SW 1271 (cell line): Measurements from ENCODE around the gene IFNA1.
"Not testable (repeated sequence)": the region's sequence is repeated elsewhere in the genome, so short reads cannot be mapped to it uniquely, and the experiment has no call there.

ENCODE experiments used
- DNase-seq, 2 experiments: peaks; one replicate each; lab custom pipeline; 2025; lab: John Stamatoyannopoulos, UW

IFNA1 gene

DNA sequence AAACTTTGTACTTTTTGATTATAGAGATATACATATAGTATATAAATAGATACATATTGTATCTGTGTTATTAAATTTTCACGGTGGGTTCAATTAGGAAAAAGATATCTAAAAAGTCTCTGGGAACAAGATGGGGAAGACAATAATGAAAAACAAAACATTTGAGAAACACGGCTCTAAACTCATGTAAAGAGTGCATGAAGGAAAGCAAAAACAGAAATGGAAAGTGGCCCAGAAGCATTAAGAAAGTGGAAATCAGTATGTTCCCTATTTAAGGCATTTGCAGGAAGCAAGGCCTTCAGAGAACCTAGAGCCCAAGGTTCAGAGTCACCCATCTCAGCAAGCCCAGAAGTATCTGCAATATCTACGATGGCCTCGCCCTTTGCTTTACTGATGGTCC is at the start of gene IFNA1:
IFNA1 (plus strand) TSS at position 301 of the 400 bp plus-strand sequence; CDS start at position 370, 69 bp downstream.
- no peak for DNase-seq

DNA sequence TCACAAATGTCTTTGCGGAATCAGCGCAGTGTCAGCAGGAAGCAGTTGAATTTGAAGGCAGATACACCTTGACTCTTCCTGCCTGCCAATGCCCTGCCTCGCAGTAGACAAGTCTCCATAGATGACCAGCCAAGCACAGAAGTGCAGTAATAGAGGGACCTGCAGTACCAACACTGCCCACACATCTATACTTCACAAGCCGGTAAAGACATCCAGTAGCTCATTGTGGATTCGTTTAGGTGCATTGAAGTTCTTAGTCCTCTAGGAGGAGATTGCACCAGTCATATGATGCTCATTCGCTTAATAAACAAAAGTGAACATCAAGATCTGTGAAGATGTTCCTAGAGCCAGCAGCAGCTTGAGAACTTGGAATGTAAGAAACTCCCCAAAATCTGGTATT is 48.0 kb upstream of the IFNA1 start:
- DNase-seq: peak in 1 of 2 experiments; percentile 10

DNA sequence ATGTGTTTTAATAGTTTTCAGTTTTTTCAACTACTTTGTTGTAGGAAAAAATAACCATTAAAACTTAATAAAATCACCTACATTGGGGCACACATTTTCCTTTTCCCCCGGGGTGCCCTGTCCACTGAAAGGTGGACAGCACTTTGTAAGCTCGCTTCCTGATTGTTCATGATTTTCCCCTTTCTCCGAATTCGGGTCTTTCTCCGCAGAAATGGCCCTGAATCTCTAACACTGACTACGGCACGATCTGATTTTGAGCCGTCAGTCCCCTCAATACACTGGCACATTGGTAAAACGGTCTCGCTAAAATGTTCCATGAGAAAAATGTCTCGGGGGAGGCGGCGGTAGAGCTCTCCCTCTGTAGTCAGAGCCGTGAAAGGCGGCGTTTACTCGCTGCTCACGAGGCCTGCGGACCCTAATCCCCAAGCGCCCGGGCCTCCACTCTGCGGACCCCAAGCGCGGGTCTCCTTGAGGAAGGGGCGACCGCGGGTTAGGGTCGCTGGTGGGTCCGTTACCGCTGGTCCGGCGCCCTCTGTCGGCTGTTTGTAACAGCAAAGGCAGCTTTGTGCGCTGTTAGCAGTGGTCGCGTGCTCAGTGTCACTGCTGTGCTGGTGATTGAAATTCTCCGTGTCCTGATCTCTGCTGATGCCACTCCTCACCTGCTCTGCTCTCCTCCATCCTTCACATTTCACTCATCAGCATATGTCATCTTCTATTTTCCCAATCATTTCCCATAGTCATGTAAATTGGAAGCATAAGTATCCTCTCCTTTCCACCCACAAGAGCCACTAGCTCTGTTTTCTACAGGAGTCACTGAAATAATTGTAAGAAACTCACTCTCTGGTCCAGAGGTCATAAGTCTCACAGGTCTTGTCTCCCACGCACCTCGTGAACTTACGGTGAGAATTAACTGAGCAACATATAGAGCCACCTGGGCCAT is 44.2 kb upstream of the IFNA1 start:
- peak in 1 of 2 experiments; percentile 2 for DNase-seq

DNA sequence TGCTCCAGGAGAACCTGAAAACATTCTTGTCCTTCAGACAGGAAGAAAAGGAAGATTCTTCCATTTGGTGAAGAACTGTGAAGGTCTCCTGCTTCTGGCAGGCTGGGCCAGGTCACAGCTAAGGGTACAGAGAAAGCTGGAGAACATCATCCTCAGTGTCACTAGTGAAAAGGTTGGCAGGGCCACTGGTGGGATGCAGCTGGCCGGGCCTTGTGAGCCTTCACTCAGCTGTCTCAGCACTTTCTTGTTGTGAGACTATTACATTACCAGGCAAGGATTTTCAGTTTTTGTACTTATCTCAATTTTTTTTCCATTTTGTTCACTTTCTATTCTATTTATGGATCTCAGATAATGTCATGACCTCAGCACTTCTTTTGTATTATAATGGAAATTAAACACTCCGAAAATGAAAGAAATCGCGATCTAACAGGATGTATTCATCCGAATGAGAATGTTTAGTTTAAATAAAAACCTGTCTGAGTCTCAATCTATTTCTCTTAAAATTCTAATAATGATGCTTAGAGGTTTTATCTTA is 41.2 kb upstream of the IFNA1 start:
- DNase-seq: no peak

DNA sequence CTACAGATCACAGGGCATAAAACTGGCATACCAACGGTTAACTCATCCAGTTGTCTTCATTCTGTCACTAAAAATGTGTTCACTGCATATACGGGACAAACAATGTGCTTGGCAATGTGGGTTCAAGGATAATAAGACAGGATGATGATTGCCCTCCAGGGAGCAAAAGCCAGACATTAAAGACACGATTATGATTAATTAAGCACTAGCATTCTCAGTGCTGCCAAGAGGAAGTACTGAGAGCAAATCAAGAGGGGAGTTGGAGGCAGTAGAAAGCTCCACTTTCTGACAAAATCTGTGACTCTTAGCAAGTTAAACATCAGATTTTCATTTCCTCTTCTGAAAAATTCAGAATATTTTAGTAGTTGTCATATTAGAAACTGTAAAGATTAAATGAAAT is 40.3 kb upstream of the IFNA1 start:
- no peak for DNase-seq

DNA sequence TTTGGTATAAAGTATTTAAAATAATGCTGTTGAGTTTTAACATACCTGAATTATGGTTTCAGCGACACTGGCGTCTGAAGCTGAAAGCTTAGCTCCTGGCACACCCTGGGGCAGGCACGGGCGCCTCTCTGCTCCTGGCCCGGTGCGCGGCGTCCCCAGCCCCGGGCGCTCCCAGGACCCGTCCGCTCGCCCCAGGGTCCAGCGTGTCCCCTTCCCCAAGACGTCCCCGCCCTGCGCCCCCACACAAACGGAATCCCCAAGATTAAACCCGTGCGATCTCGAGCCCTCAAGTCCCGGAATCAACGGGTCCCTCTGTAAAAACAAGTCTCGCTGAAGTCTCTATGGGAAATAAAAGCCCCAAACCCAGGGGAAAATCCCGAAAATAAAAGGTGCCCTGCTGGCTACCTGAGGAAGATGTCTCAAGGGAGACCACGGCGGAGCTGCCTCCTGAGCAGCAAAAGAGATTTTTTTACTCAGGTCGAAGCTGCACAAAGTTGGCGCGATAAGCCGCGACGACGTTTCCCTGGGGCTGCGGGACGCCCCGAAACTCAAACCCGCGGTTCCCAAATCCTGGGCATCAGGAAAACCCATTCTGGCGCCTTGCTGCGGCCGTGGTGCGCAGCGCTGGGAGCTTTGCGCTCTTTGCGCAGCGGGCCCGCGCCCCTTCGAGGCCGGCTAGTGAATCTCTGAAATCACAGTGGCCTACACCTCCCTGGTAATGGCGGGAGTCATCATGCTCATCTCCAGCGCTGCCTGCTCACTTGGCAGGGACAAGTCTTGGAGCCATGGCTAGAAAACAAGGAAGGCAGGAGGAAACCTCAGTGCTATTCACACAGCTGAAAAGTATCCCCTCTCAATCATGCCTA is 37.6 kb upstream of the IFNA1 start:
- no peak for DNase-seq

DNA sequence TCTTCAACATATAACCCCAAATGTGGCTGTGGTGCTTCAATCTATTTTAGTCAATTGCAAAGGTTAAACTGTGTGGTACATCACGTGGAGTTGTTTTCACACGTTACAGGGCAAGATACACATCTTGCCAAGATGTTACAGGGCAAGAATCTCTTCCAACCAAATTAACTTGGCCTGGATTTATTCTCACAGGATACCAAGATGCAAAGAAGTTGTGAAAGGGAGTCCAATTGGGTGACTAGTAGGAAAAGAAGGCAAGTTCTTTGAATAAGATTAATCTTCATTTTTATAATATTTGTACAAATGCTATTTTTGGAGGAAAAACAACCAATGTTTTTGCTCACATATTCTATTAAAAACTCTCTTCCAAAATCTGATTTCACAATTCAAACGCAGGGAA is 36.1 kb upstream of the IFNA1 start:
- no peak for DNase-seq

DNA sequence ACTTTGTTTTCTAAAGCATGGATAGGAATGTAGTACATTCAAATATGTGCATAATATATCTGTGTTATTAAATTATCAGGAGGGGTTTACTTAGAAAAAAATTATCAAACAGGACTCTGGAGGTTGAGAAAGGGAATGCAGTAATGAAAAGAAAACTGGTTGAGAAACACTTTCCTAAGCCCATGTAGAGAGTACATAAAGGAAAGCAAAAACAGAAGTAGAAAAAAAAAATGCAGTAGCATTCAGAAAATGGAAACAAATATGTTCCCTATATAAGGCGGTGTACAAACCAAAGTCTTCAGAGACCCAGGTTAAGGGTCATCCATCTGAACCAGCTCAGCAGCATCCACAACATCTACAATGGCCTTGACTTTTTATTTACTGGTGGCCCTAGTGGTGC is 31.4 kb upstream of the IFNA1 start, which contains the start of gene IFNA8:
IFNA8 (plus strand) TSS at position 301 of the 400 bp plus-strand sequence; CDS start at position 361, 60 bp downstream.
- no peak for DNase-seq

DNA sequence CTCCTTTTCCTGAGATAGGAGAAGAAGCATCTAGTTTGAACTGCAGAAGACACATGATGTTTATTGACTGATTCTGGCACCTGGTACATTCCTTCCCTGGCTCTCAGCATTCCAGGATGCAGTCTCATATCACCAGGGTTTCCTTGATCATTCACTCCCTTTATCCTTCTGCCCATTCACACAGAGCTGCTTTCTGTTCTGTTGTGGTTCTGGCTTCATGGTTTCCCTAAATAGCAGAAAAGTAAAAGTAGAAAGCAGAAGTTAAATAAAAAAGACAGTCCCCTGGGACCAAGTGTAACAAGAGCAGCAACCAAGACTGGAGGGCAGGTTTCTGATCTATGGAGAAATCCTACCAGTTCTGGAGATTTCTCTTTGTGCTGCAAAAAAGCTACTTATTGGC is 28.1 kb upstream of the IFNA1 start:
- no peak for DNase-seq

DNA sequence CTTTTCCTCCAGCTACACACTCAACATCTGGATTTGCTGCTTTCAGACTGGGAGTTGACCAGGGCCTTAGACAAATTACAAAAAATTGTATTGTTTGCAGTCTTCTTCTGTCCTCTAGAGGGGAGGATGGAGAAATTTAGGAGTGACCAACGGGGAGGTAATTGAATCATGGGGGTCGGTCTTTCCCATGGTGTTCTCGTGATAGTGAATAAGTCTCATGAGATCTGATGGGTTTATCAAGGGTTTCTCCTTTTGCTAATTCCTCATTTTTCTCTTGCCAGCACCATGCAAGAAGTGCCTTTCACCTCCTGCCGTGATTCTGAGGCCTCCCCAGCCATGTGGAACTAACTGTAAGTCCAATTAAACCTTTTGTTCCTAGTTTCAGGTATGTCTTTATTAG is 27.1 kb upstream of the IFNA1 start:
- DNase-seq: no peak

DNA sequence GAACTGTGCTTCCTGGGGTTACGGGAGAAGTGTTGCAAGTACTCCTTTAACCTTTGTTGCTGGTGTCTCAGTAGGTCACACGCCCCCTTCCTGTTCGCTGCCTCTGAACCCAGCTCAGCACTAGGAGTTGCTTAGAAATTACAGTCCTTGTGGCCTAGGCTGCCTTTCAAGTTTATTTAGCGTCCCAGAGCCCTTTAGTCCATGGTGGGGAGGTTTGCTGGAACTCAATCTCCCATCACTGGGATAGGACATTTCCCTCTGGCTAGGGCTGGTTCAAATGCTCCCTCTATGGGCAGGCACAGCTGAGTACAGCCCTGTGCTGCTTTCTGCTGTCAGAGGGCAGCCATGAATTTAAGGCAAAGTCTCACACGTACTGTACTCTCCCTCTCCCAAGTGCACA is 26.6 kb upstream of the IFNA1 start:
- DNase-seq: no peak

DNA sequence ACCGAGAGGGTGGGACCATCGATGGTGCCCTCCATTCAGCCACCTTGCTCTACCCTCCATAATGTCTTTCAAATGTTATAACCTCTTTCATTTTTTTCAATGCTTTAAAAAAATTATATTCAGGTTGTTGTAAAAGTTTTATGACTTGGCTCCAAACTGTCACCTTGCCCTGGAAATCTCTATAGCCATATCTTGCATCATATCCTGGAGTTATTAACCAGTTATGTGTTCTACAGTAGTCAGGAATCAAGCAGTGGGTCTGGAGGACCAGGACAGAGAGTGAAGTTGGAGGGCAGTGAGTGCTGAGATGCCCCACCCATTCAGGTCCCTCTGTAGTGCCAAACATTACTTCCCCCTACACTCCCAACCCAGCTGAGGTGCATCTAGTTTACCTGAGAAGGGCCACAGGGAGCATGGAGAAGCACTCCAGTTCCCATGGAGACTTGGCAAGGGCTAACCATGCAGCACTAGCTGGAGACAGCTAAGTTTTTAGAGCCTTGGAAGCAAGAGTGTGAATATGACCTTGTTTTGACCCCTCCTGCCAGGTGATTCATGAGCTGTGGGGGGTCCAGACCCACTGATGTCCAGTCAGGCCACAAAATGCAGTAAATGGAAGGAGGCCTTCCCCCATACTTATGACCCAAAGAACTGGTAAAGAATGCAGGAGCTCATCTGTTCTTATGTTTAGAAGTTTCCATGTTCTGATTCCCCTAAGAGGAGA is 25.9 kb upstream of the IFNA1 start:
- no peak for DNase-seq

DNA sequence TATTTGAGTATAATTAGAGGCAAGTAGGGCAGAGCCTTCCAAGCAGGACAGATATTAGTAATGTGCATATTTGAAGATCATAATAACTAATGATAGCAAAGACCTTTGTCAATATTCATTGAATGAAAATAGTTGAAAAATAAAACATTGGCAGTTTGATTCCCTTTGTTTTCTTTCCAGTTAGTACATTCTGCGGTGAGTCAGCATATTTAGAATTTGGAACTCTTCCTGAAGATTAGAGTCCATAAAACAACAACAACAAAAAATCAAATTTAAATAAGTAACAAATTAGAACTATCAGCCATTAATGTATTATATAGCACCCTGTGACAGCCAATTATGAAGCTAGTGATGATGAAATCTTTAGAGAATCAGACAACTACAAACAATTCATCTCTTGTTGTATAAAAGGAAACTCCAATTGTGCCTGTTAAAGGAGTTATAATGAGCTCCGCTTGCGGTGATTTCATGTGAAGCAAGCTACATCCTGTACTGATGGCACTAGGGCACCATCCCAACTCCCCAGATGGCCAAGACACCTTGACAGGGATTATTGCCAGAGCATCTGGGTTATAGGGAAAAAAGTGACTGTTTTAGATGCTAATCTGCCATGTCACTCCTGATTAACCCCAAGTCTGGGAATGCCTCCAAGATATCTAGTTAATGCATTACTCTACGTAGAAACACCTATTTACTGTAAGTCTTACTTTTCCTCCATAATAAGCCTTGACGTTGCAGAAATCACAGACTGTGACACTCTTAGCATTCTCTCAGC is 24.6 kb upstream of the IFNA1 start:
- no peak for DNase-seq

DNA sequence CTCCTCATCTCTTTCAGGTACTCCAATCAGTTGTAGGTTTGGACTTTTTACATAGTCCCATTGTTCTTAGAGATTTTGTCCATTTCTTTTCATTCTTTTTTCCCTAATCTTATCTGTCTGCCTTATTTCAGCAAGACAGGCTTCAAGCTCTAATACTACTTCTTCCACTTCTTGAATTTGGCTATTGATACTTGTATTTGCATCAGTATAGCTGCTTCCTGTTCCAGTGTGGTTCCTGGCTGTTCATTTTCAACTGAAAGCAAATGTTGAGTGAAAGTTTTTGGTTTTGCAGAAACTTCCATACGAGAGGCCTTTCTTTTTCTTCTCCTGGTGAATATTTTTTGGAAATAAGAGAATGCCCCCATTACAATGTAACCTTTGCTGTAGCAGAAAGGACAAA is 12.0 kb upstream of the IFNA1 start:
- no peak for DNase-seq

DNA sequence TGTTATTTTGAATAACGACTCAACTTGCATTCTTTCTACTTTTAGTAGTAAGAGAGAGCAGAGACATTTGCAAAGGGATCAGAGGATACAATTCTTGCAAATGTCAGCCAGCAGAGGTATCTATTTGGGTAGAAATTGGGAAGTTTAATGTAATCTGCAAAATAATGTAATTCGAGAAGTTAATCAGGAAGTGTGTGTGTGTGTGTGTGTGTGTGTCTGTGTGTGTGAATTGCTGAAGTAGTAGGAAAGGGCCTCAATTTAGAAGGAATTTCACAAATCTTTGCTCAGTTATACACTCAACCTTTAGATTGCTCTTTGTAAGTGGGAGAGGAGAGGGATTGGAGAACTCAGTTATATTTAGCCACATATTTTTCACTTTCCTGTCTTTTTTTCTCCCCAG is 11.0 kb upstream of the IFNA1 start:
- DNase-seq: no peak

DNA sequence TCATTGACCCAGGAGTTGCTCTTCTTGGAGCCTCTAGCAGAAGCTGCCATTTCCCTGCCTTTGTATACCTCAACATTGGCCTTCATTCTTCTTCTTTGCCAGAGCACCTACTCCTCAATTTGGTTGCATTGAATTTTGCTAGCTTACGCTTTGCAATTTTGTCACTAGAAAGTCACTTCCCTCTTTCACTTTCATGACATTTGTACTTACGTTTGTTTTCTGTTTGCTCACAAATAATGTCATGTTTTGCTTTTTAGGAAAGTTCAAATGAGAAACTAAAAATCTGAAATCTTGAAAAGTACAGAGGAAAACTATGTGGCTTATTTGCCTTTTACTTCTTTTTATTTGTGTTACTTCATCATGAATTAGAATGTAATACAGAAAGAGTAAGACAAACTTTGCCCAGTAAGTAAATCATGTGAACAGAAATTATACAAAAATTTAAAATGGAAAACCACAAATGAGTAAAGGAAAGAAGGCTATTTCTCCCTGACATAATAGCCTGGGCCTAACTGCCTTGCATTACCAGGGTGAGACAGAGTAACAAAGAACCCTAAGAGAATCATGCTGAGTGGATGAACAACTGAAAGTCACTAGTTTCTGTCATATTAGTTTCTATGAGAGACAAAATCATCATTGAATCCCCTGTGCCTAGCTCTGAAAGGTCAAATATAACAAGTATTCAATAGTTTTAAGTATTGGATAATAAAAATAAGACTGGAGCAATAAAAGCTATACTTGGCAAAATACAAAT is 7.4 kb upstream of the IFNA1 start:
- no peak for DNase-seq

DNA sequence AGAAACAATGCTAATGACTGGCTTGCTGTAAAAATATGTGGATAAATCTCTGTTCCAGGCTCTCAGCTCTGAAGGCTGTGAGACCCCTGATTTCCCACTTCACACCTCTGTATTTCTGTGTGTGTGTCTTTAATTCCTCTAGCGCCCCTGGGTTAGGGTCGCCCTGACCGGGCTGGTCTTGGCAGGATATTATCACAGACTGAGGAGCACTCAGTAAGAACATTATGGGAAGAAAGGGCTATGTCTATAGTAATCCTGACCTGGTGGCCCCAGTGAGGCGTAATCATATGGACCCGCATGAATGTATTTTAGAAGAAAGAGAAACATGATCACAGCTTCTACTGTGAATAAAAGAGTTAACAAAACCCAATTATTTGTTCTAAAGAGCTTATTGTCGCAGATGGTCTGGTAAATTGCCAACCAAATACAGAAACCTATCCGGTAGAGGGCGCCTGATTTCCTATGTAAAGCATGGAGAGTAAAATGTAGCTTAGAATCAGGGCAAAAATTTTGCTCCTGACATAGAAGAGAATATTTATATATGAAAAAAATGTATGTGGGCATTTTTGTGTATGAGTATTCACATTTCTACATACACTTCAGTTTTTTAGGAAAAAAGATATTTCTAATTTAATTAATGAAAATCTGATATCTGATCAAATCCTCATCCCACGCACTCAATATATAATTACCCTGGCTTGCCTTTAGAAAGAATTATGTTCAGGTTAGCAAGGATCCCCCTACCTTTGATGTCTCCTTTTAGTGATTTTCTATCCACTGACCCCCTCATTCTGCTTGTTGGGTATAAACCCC is 5.8 kb upstream of the IFNA1 start:
- peak in 1 of 2 experiments; percentile 11 for DNase-seq

DNA sequence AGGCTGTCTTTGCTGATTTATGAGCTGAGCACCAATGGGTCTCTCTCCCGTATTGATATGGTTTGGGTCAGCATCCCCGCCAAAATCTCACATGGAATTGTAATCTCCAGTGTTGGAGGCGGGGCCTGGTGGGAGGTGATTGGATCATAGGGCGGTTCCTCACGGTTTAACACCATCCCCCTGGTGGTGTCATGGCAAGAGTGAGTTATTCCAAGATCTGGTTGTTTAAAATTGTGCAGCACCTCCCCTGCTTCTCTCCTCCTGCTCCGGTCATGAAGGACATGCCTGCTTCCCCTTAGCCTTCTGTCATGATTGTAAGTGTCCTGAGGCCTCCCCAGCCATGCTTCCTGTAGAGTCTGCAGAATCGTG is 5.2 kb upstream of the IFNA1 start:
- not testable (repeated sequence) for DNase-seq

DNA sequence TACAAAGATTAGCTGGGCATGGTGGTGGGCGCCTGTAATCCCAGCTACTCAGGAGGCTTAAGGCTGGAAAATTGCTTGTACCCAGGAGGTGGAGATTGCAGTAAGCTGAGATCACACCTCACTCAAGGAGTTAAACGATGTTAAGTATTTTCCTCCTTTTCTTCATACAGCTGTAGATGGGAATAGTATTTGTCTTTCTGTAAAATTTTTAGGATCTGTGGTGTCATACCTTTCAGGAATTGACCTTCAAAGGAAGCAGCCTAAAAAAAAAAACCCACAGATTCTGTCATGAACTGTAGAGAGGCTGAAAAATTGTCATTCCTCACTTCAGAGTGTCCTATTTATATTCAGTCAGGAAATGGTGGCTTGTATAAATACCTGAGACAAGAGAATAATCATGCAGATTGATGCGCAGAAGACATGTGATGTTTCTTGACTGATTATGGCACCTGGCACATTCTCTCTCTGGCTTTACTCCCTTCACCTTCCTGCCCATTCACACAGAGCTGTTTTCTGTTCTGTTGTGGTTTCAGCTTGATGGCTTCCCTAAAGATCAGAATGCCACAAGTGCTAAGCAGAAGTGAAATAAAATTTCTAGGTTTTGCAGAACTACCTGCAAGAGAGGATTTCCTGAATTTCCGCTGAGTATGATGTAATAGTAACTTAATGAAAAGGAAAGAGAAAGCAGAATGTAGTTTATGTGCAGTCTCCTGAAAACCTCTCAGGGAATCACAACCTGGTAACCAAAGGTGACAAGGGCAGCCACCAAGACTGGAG is 3.8 kb downstream of the IFNA1 start:
- DNase-seq: no peak
